NCI-H128 (cell line): ENCODE data around the gene ME2.
"Not testable (repeated sequence)": the region's sequence is repeated elsewhere in the genome, so short reads cannot be mapped to it uniquely, and the experiment has no call there.

Experiments used
- DNase-seq: peaks from one replicate; lab custom pipeline; 2025; ENCODE audit not compliant: unreplicated experiment; lab: John Stamatoyannopoulos, UW

The ME2 gene

DNA sequence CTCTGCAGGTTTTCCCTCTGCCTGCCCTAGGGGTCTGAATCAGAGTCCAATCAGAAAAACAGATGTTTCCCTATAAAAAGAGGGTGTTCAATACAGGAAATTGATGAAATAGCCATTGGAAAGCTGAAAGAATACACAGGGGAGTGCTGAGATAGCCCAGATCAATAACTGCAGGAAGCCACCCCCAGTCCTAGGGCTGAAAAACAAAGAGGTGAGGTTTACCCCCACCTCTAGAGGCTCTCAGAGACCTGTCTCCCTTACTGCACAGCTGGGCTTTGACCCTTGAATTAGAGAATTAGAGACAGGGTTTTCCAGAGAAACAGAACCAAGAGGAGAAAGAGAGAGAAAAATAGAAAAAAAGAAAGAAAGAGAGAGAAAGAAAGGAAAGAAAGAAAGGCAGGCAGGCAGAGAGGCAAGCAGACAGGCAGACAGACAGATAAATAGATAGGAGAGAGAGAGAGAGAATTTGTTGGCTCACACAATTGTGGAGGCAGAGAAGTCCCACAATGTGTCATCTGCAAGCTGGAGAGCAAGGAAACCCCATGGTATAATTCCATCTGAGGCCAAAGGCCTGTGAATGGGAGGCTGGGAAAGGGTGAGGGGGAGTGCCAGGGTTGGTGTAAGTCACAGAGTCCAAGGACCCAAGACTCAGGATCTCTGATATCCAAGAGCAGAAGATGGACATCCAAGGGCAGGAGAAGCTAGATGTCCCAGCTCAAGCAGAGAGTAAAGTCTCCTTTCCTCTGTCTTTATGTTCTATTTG is 18.9 kb upstream of the ME2 start:
- DNase-seq, result no peak

DNA sequence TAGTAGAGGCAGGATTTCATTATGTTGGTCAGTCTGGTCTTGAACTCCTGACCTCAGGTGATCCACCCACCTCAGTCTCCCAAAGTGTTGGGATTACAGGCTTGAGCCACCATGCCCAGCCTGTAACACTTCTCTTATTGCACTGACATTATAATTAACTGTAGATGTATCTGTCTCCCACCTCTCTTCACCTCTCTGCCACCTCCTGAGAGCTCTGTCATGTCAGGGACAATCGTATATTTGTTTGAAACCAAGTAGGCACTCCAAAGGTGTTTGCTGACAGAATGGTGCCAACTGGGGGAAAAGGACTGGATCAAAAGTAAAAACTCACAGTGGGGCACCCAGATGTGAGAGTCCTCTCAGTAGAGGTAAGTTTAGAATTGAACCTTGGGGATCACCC is 17.3 kb upstream of the ME2 start:
- no peak for DNase-seq

DNA sequence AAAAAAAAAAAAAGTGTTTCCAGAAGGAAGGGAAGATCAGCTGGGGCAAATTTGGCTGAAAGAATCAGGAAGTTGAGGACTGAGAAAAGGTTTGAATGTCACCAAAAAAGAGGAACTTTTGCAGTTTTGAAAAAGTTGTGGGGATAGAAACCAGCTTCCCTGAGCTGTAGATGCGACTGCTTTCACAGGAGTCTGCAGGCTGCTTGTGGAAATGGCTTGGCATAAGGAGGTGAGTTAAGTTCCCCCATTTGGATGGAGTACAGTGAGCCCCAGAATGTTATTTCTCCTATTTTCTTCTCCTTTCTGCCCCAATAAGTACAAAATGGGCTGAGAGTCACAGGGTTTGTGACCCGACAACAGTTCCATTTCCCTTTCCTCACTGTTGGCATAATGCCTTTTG is 16.5 kb upstream of the ME2 start:
- DNase-seq, result no peak

DNA sequence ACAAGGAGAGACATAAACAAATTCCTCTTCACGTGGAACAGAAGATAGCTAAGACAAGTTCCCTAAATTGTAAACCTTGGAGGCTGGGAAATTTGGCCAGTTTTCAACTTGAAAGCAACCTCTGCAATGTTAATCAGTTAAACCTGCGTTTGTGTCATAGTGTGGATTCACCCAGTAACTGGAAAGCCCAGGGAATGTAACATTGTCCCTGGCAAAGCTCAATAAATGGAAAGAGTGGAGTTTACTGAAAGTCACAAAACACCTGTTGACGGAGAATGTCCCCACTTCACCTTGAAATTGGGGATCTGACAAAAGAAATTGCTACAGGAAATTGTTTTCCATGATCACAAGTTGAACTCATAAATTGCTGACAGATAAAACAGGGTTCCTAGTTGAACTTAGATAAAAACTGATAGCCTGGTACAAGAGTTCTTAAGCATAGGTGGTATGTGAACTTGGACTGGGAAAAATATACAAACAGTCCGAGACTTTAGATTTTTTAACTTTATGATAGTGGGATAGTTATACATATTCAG is 15.0 kb upstream of the ME2 start:
- DNase-seq, result no peak

DNA sequence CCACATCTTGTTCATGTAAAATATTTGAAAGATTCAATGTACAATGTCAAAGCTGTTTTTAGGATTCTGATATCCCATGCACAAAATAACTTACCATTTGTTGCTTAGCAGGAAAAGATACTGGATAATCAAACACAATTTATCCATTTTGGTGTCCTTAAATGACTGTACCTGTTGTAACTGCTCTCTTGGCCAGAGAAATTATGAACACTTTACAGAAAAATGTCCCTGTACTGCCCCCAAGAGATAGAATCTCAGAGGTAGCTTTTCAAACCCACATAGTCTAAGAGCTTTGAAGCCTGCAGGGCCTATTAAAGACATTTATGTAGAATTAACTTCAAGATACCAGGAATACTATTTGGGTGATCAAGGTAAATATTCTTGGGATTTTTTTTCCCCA is 12.2 kb upstream of the ME2 start:
- DNase-seq, result no peak

DNA sequence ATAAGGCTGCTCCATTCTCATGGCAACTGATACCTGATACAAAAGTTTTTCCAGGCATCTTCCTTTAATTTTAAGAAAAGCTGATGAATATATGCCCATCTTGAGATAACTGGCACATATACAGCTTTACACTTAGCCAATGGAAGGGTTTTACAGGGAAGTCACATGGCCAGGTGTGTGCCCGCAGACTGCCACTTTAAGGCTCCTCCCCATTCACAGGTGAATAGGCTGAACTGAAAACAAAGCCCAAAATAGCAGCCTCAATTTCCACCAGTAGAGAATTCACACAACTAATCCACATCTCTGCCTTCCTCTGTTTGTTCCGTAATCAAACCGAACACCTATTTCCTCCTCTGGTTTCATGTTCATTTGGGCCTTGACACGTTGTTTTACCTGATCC is 9.8 kb upstream of the ME2 start:
- DNase-seq, result no peak

DNA sequence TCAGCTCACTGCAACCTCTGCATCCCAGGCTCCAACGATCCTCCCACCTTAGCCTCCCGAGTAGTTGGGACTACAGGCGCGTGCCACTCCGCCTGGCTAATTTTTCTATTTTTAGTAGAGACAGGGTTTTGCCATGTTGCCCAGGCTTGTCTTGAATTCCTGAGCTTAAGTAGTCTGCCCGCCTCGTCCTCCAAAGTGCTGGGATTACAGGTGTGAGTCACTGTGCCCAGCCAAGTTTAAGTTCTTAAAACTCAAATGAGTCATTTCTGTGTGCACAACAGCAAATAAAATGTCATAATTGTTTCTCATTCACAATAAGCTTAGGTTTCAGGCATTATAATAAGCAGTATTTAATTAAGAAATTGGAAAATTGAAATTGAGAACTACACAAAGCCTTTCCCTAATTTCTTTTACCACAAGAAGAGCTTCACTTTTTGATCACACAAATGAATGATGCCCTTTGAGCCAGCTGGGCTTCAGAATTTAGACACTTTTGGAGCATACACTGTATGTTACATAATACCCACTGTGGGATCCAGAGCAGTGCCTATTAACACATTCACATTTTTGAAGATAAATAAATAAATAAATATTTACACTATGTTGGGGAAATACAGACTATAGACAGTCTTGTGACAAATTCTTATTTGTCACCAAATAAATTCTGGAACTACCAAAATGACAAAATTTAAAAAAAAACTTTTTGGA is 8.6 kb upstream of the ME2 start:
- DNase-seq, result no peak

DNA sequence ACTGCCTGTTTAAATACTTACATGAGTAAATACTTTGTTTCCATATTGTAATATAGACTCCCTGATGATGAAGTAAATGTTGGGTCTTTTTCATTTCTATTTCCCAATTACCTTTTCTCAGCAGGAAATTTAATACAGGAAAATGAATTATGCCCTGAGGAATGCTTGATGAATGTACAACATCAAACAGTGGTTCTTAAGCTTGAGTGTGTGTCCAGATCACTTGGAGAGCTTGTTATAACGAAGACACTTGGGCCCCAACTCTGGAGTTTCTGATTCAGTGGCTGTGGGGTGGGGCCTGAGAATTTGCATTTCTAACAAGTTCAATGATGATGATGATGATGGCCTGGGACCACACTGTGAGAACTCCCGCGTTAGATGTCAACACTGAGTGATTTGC is 7.1 kb upstream of the ME2 start:
- no peak for DNase-seq

DNA sequence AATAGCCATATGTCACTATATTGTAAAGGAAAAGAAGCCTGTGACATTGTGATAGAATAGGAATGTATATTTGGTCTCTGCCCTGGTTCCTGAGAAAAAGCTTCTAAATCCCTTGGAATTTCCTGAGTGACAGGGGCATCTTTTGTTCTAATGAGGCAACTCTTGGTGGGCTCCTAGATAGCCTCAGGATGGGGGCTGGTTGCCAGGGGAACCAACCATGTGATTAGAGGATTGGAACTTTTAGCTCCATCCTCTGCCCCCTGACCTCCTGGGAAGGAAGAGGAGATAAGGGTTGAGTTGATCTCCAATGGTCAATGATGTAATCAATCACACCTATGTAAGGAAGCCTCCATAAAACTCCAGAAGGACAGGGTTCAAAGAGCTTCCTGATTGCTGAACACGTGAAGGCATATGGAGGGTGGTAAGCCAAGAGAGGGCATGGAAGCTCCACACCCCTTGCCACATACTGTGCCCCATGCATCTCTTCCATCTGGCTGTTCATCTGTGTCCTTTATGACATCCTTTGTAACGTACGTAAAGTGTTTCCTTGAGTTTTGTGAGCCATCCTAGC is 2.9 kb upstream of the ME2 start:
- no peak for DNase-seq

DNA sequence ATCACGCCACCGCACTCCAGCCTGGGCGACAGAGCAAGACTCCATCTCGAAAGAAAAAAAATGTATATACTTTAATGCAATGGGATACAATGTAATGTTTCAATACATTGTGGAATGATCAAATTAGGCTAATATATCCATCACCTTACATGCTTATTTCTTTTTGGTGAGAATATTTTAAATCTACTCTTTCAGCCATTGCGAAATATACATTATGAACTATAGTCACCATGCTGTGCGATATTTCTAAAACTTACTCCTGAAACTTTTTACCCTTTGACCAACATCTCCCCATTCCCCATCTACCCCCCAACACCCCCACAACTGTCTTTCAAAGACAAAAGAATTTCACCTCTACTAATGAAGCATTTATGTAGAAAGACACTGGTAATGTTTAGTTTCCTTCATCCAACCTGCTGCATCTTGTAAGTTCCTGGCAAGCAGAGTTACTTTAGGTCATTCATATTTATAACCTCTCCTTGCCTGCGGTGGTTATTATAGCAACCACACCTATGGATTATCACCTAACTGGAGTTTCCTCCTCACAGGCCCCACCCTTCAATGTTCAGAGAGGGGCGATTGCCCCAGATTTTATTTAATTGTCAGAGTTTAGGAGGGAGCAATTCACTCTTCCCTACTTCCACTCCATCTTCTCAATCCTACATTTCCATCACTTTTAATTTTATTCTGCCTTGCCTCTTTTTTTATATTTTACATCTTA is 1.2 kb upstream of the ME2 start:
- DNase-seq, result no peak

DNA sequence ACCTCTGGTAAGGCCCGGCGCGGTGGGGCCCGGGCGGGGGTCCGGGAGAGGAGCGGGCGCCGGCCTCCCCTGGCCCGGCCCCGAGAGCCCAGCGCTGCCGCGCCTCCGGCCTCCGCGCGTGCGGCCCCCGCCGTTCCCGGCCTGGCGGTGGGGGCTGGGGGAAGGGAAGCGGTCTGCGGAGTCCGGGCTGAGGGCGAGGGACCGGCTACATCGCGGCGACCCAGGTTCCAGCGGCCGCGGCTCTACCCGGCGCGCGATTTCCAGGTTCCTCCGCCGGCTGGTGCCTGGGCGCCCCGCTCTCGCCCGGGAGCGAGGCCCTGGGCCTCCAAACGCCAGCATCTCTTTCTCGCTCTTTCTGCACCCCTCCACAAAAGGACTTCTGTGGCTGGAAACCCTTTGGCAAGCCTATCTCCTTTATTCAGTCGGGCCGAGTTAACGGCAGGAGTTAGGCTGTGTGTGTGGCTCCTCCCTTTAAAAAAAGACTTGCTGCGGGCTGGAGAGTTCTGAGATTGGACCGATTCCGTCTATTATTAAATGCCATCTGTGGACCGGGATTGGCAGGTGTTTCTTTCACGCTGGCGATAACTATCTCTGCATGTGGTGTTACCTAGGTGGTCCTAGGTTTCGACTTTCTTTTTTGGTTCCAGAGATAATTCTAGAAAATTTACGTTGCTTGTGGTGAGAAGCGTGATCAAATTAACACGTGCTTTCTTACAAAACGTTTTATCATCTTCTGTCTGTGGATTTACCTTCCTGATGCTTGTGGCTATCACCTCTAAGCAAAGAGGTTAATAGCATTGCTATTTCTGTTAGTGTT is 592 bp downstream of the ME2 start:
- peak; percentile 22 for DNase-seq

DNA sequence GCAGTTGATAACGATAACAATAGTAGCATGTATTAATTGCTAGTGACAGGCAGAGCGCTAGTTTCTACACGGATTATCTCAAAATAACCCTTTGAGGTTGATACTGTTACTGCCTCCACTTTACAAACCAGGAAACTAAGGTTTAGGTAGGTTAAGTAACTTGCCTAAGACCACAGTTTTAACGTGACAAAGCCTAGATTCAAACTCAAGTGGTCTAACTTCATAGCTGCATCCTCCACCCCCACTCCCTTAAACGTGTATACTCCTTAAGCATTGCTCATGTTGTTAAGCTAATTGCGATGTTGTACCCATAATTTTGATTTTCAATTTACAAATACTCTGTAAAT is 1.2 kb downstream of the ME2 start:
- no peak for DNase-seq

DNA sequence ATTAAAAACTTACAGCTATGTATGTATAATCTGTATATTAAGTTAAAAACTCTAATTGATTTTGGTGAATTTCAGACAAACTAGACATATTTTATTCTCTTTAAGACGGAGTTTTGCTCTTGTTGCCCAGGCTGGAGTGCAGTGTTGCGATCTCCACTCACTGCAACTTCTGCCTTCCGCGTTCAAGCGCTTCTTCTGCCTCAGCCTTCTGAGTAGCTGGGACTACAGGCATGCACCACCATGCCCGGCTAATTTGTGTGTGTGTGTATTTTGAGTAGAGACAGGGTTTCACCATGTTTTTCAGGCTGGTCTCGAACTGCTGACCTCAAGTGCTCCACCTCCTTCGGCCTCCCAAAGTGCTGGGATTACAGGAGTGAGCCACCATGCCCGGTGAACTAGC is 2.0 kb downstream of the ME2 start:
- not testable (repeated sequence) for DNase-seq

DNA sequence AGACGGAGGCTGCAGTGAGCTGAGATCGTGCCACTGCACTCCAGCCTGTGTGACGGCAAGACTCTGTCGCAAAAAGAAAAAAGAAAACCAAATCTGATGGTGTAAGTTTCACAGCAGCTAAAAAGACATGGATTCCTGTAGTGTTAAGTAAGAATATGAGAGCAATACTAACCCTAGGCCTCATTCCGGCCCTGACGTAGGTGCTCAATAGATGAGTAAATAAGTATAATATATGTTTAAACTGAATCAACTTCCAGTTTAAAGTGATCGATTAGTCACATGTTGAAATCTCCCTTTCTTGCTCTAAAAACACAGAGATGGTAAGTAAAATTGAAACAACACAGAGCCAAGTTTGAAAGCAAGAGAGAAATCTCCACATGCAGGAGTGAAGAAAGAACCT is 8.0 kb downstream of the ME2 start:
- DNase-seq, result no peak

DNA sequence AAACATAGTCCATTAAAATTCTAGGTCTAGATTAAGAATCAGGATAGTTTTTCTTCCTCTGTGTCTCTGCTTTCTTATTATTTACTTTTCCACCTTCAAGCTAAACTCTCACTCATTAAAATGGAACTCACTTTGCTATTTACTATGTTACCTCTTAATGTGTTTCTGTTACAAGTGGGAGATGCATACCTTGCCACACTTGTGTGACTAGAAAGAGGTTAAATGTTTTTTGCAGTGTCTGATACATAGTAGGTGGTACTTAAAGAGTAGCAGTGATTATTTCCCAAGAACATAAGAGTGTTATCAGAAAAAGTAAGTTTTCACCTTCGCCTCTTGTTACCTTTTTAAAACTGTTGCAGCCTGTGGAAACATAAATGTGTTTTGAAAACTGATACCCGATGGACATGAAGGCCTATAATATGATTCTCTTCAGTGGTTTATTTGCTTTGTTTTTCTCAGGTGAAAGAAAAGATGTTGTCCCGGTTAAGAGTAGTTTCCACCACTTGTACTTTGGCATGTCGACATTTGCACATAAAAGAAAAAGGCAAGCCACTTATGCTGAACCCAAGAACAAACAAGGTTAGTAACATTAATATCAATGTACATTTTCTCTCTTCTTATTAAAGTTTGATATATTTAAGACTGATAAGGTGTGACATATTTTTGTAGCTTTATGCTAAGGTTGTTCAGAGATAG is 16.6 kb downstream of the ME2 start:
- peak; percentile 85 for DNase-seq

DNA sequence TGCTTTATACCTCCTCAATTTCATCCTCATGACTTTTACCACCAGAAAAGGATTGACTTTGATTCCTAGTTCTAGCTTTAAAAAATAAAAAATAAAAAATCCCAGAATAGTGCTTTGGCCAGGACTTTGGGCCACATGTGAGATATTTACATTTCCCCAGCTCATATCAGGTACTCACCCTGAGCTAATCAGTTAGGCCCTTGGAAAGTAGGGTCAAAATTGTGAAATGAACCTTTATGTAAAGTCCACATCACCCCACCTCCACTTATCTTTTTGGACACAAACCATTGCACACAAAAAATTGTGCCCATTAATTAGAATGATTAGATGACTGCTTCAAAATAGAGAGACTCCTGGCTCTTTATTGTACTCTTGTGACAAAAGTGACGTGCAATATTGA is 17.2 kb downstream of the ME2 start:
- no peak for DNase-seq

DNA sequence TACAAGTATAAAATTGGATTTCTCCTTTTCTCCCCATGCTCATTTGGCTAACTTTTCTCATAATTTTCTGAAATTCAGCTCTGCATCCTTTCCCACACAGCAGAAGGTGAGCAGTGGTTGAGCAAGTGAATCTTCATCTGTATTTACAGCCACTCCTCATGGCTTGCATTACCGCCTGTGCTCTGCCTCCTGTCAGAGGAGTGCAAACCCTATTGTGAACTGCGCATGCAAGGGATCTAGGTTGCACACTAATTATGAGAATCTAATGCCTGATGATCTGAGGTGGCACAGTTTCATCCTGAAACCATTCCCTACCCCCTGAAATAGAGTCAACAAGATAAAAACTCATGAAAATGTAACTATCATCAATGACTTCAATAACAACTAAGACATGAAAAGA is 20.0 kb downstream of the ME2 start:
- no peak for DNase-seq

DNA sequence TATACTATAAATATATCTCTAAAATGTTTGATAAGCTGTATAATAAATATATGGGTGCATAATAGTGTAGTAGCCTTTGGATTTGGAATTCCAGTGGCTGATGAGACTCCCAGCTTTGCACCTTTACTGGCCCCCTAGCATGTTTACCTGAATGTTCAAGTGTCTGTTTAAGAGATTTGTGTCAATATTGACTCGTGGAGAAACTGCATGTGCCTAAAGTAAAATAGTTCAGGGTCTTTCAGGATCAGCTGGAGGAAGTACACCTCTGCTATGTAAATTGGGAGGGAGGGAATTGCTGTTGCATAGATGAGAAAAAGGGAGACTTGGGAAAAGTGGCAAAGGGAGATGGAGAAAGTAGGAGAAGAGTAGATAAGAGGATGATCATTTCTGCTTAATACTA is 23.9 kb downstream of the ME2 start:
- DNase-seq, result no peak

DNA sequence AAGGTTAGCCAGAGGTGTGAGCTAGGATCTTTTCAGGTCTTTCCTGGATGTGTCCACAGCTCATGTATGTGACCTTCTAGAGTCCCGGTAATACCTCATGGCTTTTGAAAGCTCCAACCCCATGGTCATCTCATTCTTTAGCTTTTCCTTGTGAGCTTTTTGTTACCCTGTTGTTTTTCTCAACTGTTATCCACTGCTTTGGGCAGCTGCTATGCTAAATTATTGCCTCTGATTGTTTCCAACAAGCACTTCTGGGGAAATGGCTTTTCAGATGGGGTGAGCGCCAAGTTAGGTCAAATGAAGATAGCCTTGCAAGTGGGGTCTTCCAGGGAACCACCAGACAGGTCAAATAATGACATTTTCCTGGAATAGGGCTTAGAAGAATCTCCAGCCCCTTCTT is 27.9 kb downstream of the ME2 start:
- no peak for DNase-seq

DNA sequence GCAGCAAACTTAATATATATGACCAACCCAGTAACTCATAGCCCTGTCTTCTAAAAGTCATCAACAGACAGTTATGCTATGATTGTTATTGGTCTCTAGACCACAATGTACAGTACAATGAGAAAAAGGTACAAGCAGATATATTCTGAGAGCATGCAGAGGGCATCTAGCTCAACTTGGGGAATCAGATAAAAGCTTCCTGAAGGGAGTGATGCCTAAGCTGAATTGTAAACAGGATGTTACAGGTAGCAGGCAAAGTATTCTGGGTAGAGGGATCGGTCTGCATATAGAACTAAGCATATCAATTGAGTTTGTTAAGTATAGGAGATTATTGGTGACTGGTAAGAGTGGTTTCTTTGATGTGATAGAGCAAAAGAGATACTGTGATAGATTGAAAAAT is 30.3 kb downstream of the ME2 start:
- DNase-seq, result no peak
